Measurements from ENCODE around the gene SH2D3C.

Gene SH2D3C

GRCh38 chr9:127714020-127714750 lies 64.3 kb downstream of the SH2D3C start:
- H4K20me1 ChIP-seq (ENCODE audit: insufficient read depth): no peaks in the 10 kb centered on the region
- H3K4me3 ChIP-seq (IDR thresholded peaks at IDR 0.05; ENCODE audit: insufficient read depth, low read depth, low read length): no peak overlapping the region
- no peaks in the 10 kb centered on the region for H3K36me3 ChIP-seq (ENCODE audit: insufficient read depth)
- TF ChIP-seq, protein P1, sequence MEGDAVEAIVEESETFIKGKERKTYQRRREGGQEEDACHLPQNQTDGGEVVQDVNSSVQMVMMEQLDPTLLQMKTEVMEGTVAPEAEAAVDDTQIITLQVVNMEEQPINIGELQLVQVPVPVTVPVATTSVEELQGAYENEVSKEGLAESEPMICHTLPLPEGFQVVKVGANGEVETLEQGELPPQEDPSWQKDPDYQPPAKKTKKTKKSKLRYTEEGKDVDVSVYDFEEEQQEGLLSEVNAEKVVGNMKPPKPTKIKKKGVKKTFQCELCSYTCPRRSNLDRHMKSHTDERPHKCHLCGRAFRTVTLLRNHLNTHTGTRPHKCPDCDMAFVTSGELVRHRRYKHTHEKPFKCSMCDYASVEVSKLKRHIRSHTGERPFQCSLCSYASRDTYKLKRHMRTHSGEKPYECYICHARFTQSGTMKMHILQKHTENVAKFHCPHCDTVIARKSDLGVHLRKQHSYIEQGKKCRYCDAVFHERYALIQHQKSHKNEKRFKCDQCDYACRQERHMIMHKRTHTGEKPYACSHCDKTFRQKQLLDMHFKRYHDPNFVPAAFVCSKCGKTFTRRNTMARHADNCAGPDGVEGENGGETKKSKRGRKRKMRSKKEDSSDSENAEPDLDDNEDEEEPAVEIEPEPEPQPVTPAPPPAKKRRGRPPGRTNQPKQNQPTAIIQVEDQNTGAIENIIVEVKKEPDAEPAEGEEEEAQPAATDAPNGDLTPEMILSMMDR (conservative IDR thresholded peaks at IDR 0.05; ENCODE audit: low read depth, low read length): no peak
- peaks cover 14% of the 10 kb centered on the region for H3K4me1 ChIP-seq (ENCODE audit: low read depth, poor library complexity, severe bottlenecking)
- no peak overlapping the region for H2AFZ ChIP-seq (ENCODE audit: low read depth)
- H3K4me2 ChIP-seq: peak overlapping the region; percentile 68
- no peak overlapping the region for H3K9ac ChIP-seq
- no peaks in the 10 kb centered on the region for H3K27me3 ChIP-seq (ENCODE audit: insufficient read depth, low read depth)
- no peaks in the 10 kb centered on the region for H3K79me2 ChIP-seq (ENCODE audit: insufficient read depth, low read depth)
- no peak overlapping the region for H3K27ac ChIP-seq

DNA sequence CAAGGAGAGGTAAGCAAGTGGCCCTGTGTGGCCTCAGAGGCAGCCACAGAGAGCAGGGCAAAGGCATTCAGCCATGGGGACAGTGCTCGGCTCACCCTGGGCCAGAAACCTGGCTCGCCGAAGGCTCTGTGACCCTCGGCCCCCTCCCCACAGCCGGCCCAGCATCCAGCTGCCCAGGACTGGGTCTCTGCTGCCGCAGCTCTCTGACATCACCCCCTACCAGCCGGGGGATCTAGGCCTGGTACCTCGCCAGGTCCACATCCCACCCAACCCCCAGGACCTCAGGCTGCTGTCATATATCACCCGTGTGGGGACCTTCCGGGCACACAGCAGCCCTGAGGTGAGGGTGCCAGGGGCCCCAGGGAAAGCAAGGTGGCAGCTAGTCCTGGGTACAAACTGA lies 65.6 kb downstream of the SH2D3C start:
- Histone ChIP-seq H3K36me3 (ENCODE audit: insufficient read depth) (no peaks in the 10 kb centered on the region), H3K9ac (no peak overlapping the region), H2AFZ (ENCODE audit: low read depth) (no peak overlapping the region), H3K79me2 (ENCODE audit: insufficient read depth, low read depth) (no peaks in the 10 kb centered on the region), H3K4me2 (no peak overlapping the region), H4K20me1 (ENCODE audit: insufficient read depth) (no peaks in the 10 kb centered on the region), H3K27ac (no peak overlapping the region), H3K27me3 (ENCODE audit: insufficient read depth, low read depth) (no peaks in the 10 kb centered on the region), H3K4me3 (IDR thresholded peaks at IDR 0.05; ENCODE audit: insufficient read depth, low read depth, low read length) (no peak overlapping the region), H3K4me1 (ENCODE audit: low read depth, poor library complexity, severe bottlenecking) (peaks cover 14% of the 10 kb centered on the region)
- TF ChIP-seq, protein P1 (conservative IDR thresholded peaks at IDR 0.05; ENCODE audit: low read depth, low read length): no peak

- Histone ChIP-seq H2AFZ (ENCODE audit: low read depth) (no peak overlapping the region), H3K4me3 (IDR thresholded peaks at IDR 0.05; ENCODE audit: insufficient read depth, low read depth, low read length) (no peak overlapping the region), H3K4me2 (no peak overlapping the region), H3K36me3 (ENCODE audit: insufficient read depth) (no peaks in the 10 kb centered on the region), H3K9ac (no peak overlapping the region), H3K4me1 (ENCODE audit: low read depth, poor library complexity, severe bottlenecking) (peaks cover 14% of the 10 kb centered on the region), H4K20me1 (ENCODE audit: insufficient read depth) (no peaks in the 10 kb centered on the region), H3K27ac (no peak overlapping the region), H3K27me3 (ENCODE audit: insufficient read depth, low read depth) (no peaks in the 10 kb centered on the region), H3K79me2 (ENCODE audit: insufficient read depth, low read depth) (no peaks in the 10 kb centered on the region)
- TF ChIP-seq, protein P1 (conservative IDR thresholded peaks at IDR 0.05; ENCODE audit: low read depth, low read length): no peak
Observed at GRCh38 chr9:127712371-127712770, 66.1 kb downstream of the SH2D3C start.

- H3K9ac ChIP-seq: no peak overlapping the region
- no peaks in the 10 kb centered on the region for H3K79me2 ChIP-seq (ENCODE audit: insufficient read depth, low read depth)
- H3K27me3 ChIP-seq (ENCODE audit: insufficient read depth, low read depth): no peaks in the 10 kb centered on the region
- H2AFZ ChIP-seq (ENCODE audit: low read depth): no peak overlapping the region
- TF ChIP-seq, protein P1 (conservative IDR thresholded peaks at IDR 0.05; ENCODE audit: low read depth, low read length): no peak
- H3K4me2 ChIP-seq: no peak overlapping the region
- H4K20me1 ChIP-seq (ENCODE audit: insufficient read depth): no peaks in the 10 kb centered on the region
- peaks cover 14% of the 10 kb centered on the region for H3K4me1 ChIP-seq (ENCODE audit: low read depth, poor library complexity, severe bottlenecking)
- H3K27ac ChIP-seq: no peak overlapping the region
- no peak overlapping the region for H3K4me3 ChIP-seq (IDR thresholded peaks at IDR 0.05; ENCODE audit: insufficient read depth, low read depth, low read length)
- H3K36me3 ChIP-seq (ENCODE audit: insufficient read depth): no peaks in the 10 kb centered on the region
Observed at GRCh38 chr9:127711831-127712274, 66.6 kb downstream of the SH2D3C start.
